GM19452 (cell line): ENCODE data around the gene WDR86.

Experiments
- ATAC-seq: cut with Tn5 transposase; IDR thresholded peaks from one replicate; pipeline ENCODE4 v1.9.1; 2021; ENCODE audit not compliant: unreplicated experiment

The WDR86 gene

DNA sequence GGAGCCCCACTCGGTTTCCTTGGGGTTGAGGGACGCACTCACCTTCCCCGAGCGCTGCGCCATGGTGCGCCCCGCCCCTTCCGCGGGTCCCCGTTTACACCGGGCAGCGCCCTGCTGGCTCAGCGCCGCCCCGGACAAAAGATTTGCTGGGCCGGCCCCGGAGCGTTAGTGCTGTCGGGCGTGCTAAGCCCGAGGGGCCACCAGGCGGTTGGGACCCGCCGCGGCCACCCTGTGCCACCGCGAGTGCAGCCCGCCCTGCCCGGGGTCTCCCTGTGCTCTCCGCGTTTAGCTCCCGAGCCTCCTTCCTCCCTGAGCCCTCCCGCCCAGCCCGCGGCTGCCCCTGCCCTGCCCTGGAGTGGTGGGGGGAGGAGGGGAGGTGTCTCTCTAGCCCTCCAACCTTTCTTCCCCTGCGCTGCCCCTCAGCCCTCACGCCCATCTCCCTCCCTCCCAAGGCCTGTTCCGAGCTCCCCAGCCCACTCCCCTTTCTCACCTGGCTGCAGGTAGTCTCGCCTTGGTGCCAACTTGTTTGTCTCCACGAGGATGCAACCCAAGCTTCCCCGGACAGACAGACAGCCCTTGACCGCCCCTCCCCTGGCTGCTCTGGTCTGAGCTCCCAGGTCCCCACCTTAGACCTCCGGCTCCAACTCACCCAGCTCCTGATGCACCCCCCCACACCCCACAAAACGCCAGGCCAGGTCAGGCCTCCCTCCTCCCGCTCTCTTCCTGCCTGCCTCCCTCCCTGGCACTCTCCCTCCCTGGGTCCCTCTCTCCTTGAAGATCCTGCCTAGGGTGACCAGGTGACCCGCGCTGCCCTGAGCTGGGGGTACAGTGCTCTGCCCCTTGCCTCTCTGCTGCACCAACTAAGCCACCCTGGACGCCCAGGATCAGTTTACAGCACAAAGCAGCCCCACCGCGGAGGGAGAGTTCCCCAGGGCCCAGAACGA, 30.3 kb upstream of the WDR86 start, which contains the start of gene CRYGN:
Gene CRYGN, minus strand, starts transcription at position 287 of the 944 bp plus-strand sequence. Its CDS starts 224 bp downstream, at position 63.
- ATAC-seq: no peak

DNA sequence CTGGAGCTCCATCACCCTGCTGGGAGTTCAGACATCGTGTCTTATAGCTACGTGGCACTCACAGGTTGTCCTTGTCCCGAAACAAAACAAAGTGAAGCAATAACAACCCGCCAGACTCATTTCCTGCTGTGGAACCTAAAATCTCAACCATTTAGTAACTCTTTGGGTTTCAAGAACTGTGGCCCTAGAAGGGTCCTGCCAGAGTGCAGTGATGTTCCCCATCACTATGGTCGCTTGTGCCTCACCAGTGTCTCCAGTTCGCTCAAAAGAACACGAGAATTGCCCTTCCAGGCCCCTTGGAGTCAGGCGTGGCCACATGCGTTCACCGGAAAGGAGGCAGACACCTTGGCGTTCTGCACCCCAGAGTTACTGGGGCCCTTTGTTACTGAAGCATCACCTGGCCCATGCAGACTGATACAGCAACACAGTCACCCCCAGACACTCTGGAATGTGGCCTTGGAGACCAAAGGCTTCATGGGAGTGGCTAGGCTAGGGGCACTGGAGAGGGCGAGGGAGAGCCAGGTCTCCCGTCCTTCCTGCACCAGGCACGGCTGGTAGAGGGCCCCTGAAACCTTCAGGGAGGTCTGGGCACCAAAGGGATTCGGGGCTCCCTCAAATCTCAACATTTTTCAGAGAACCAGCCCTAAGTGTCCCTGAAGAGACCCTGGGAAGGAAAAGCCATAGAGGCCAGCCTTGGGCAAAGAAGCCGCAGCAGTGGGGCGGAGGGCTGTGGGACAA, 29.2 kb upstream of the WDR86 start:
- ATAC-seq: no peak

DNA sequence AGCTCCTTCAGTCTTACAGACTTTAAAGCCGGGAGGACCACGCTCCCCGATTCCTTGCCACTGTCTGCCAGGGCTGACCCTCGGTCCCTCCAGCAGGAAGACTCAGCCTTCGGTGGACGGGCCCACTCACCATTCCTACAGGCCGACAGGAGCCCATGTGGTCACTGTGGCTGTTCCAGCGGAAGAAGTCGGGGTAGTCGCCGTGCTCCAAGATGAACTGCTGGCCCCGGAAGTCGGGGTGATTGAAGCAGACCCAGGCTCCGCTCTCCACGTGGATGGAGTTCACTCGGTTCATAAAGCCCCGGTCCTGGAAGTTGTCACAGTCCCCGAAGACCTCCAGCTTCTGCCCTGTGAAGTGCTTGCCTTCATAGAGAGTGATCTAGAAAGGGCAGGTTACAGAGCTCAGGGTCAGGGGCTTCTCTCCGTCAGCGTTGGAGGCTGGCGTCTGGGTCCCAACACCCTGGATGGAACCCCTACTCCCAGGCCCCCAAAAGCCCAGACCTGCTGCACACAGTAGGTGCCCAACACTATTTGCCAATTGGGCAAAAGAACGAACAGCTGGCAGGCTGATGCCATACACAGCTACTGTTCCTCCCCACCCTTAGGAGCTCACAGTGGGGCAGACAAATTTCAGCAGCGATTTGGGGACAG, 28.2 kb upstream of the WDR86 start:
- no peak for ATAC-seq

DNA sequence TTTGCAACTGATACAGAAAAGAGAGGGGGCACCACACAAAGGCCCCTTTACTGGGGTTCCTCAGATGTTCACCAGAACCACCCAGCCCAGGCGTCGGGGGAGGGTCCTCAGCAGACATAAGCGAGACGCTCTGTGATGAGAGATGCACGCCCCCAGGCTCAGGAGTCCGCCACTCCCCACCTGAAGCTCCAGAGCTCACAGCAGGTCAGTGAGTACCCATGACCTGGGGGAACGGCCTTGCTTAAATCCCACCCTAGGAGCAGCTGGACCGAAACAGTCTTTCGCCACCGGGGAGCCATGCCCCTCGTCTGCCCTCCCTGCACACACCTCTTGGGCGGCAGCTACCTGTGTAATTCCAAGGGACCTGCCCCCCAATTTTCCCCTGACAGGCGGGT, 27.3 kb upstream of the WDR86 start:
- ATAC-seq: no peak

DNA sequence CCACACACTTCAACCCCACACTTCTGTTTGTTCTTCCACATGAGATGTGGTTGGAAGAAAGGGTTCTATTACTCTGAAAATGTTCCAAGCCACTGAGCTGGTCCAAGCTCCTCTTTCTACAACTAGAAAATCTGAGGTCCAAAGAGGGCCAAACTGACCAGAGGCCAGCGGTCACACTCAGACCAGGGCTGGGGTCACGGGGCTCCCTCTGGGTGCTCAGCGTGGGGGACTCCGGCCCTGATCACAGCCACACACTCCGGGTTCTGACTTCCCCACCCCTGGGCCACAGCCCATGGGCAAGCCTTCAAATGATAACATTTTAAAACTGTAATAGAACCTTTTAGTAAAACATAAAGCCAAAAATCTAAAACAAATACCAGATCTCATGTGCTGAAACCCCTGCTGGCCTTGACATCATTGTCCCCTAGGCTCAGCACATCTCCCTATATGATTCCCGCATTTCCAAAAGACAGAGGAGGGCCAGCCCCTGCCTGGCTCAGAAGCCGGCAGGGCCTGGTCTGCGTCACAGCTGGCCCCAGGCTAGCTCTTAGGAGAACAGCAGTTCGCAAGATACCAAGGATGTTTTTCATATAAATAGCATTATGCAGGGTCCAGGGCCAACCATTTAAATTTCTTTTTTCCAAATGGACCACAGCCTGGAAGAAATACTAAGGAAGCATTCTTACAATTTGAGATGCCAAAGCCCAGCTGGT, 26.8 kb upstream of the WDR86 start:
- ATAC-seq: no peak

DNA sequence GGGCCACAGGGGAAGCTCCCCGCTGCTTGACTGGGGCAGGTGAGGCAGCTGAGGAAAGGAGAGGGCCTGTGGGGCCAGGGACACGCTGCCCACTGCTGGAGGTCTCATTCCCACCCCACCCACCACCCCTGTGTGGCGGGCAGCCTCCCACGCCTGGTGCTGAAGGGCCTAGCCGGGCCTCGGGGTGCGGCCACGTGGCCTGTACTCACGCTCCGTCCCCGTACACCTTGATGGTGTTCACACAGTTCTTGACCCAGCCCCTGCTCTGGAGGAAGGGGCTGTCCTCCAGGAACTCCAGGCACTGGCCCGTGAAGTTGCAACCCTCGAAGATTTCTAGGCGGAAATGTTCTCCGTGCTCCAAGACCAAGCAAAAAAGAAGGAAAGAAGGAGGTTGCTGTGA, 26.1 kb upstream of the WDR86 start:
- no peak for ATAC-seq

DNA sequence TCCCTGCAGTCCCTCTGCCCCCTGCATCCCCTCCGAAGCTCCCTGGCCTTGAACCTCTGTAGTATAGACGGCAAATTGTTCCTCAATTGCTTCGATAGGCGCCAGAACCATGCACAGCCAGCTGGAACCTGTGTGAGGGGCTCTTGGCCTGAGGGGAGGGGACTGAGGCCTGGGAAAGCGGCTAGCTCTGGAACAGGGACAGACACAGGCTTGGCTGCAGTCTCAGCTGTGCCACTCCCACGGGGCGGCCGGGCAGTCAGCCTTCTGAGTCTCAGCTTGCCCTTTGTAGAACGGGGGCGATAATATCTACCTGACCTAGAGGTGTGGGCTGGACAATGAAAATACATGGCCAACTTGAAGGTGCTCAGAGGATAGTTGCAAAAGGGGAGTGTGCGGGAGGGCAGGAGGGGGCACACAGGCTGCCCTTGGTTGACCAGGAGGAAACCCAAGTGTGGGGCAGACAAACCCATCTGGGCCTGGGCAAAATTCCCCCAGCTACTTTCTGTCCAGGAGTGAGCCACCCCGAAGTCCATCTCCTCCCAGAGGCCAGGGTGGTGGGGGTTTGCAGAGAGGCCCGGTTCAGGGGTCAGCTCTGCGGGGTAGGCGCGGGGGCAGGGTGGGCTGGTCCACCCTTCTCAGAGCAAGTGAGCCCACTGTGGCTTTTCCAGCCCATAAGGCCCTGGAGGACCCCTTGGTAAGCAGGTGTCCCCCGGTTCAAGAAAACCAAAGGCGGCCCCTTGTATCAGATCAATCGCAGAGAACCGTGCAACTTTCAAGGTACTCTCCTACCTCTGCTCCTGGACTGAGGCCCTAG, 25.5 kb upstream of the WDR86 start:
- no peak for ATAC-seq

DNA sequence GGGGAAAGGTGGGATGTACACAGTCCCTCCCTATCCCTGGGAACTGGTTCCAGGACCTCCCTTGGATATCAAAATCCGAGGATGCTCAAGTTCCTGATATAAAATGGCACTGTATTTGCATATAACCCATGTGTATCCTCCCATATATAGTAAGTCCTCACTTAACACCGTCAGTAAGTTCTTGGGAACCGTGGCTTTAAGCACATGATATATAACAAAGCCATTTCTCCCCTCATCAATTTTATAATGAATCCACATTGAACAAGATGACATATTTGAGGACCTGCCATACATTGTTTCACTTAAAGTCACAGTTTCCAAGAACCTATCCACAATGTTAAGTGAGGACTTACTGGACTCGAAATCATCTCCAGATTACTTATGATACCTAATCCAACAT, 24.7 kb upstream of the WDR86 start:
- no peak for ATAC-seq

DNA sequence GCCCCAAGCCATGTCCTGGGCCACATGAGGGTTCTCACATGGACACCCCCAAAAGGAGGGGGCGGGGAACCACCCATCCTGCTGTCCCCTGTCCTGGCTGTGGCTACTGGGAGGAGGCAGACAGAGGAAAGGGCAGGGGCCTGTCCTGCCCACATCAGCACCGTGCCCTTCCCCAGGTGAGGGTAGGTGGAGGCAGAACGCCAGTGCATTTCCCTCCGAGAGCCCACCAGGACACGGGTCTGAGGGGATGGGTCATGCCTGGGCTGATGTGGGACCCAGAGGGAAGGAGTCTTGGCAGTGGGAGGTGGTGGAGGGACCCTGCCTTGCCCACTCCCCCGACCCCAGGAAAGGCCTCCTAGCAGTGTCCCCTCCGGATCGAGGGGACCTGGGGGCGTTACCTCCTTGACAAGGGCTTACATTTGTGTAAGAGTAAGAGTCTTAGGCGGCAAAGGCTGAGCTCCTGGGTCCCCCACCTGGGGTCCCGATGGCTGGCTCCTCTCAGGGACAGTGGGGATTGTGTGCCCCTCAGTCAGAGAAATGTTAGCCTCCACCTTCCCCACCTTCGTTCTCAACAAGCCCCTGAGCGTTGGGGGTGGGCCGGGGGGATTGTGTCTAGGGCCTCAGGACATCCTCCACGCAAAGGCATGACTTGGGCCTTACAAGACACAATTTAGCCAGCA, 24.0 kb upstream of the WDR86 start:
- ATAC-seq: no peak

DNA sequence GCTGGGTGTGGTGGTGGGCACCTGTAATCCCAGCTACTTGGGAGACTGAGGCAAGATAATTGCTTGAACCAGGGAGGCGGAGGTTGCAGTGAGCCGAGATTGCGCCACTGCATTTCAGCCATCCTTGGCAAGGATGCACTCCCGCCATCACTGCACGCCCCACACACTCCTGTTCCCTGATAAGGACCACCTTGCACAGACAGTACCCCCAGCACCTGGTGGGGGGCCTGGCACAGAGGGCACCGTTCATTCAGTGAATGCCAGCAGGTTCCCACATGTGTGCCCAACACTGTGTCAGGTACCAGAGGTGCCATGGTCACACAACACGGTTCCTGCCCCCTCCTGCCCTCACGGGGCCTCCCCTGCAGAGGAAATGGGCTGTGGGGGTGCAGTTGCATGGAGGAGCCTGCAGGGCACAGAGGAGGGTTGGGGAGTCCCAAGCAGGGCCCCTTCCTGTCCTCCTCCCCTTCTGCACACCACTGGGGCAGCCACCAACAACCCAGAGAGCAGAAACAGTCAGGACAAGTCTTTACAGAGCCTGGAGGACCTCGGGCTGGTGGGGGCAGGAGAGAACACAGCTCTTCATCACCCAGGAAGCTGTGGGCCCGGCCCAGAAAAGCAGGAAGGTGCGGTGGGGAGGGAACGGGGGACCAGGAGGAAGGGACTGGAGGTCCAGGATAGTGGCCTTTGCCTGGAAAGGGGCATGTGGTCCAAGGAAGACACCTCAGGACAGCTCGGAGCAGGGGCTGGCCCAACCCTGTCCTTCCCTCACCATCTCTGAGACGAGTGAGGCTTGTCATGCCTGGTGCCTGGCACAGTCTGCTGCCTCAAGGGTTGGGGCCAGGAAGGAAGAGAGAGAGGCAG, 23.1 kb upstream of the WDR86 start:
- peak; percentile 86 for ATAC-seq

DNA sequence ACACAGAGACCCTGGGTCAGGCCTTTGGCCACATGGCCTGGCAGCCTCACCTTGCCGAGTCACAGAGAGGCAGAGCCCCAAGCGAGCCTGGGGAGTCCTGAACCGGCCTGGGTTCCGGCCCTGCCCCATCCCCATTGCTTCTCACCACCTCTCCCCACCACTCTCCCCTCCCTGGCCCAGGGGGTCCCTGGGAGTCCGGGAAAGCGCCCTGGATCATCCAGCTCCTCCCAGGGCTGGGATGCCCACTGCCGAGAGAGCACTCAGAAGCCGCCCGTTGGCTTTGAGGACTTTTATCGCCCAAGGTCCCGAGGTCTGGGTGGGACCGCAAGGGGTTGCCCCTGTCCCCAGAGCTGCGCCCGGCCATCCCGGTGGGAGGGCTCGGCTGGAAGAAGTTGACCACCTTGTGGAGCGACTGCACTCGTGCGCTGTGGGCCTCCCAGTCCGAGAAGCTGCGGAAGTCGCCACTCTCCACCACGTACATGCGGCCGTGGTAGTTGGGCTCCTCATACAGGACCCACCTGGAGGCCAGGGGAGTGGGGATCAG, 22.0 kb upstream of the WDR86 start:
- ATAC-seq: no peak

DNA sequence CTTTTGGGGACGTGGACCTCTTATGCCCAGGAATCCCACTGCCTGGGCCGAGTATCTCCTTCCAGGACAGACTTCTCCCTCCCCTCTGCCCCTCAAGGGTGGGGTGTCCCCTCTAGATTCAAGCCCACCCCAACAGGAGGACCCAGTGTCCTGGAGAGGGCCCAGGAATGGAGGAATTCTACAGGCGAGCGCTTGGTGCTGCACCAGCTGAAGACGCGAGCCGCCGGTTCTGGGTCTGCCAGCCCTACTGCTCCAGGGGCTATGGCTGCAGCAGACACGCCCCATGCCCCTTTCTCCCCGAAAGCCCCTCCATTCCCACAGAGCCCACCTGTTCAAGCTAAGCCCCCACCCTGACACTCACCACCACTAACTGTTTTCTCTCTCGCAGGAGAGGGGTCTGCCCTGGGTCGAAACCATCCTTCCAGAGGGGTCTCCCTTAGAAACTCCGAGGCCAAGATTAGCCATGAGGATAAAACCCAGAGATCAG, 21.5 kb upstream of the WDR86 start:
- ATAC-seq: no peak

DNA sequence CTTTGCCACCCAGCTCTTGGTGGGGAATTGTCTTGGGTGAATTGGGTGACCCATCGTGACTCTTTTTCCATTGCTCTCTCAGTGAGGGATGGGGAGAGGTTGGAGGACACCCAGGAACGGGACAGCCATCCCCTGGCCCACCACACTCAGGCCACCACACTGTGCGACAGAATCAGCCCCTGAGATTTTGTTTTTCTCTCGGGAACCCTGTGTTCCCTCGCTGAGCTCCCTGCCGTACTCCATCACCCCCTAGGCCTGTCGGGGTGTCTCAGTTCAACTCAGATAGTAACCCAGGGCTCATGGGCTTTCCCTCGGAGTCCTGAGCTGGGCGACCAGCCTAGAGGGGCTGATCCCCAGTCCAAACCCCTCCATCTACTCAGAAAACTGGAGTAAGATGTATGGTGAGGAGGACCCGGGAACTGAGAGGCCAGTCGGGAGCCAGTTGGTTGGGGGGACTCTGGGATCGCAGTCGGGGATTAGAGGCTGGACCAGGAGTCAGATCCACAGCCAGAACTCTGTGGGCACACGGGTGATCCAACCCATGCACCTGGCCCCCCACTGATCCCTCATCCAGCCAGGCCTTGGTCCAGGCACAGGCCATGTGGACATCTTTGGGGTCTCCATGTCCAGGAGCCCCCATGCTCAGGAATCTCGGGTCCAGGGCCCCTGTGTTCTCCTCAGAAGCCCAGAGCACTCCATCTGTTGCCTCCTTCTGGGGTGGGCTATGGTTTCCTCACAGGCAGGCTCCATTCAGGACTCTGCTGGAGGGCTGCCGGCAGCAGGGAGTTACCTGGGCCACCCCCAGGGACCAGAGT, 20.8 kb upstream of the WDR86 start:
- ATAC-seq: no peak

DNA sequence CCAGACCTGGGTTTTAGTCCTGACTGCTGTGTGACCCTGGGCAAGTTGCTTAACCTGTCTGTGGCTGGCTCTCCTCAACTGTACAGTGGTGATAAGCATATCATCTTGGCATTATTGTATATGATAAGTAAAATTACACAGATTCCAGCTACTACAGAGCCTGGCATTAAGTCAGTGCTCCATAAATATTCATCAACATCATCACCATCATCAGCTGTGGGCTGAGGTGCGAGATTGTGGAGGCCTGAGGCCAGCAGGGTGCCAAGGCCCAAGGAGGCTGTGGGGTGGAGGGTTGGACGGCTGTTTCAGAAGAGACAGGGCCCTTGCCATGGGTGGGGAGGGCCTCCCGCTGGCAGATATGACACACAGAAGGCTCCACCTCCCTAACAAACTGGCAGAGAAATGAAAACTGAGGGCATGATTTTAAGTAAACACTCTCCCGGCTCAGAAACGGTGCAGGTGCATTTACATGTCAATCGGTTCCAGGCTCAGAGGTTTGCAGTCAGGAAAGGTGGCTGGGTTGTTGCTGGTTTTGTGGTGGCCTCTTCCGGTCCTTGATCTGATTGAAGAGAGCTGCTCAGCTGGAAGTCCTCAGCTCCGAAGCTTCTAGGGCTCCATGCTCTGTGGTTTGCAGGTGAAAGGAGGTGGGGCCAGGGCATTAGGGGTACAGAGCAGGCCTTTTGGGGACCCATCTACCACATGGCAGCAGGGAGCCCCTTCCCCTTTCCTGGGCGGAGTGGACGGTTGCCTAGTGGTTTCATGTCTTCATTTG, 19.9 kb upstream of the WDR86 start:
- no peak for ATAC-seq

DNA sequence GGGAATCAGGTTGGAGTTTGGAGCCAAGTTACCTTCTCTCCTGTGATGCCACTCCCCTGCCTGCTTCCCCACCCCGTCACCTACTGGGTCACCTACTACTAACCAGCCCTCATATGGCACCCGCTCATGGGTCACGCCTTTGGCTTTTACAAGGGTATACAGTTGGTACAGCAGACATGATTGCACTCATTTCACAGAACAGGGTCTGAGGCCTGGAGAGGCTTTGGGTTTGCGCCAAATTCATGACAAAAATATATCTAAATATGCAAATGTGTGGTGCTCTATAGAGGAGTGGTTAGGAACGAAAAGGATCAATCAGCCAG, 19.4 kb upstream of the WDR86 start:
- ATAC-seq: no peak

DNA sequence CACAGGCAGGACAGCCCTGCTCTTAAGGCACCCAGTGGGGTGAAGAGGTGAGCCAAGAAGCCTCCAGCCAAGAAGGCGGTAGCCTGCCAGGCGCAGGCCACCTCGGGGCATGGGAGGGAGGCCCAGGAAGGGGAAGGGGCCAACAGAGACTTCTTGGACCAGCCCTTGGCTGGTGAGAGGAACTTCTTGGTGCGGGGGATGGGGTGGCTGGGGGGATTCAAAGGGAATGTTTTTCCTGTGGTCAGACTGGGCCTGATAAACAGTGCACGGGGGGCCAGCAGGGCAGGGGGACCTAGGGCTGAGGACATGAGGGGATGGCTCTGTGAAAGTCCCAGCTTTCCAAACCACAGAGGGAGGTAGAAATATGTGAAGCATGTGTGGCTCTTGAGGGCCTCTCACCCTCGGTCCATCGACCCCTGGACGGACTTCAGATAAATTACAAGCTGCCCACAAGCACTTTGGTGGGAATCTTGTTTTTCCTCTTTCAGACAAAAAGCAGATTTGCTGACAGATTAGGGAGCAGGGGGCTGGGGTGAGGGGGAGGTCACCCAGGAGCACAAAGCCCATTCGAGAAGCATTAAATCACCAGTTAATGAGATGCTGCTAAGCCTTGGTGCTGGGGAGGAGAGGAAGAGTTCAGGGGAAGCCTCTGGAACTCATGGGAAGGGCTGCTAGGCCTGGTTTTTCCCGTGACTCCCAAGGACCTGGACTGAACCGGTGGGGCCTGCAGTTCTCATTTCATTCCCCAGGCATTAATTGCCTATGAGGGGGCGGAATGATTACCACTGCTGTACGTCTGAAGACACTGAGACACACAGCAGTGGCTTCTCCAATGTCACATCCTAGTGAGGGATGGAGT, 18.8 kb upstream of the WDR86 start:
- ATAC-seq: no peak
